ENCODE measurements around the gene GRK2.

GRK2 gene

GRCh38 chr11:67283481-67283963, 17.2 kb downstream of the GRK2 start:
- DNase-seq, result peak; percentile 92

- no peak for DNase-seq
Measured at GRCh38 chr11:67284811-67285540, 18.7 kb downstream of the GRK2 start.

- no peak for DNase-seq
Measured at GRCh38 chr11:67285541-67286498, 19.5 kb downstream of the GRK2 start.

- DNase-seq, result peak; percentile 37
Measured at GRCh38 chr11:67286621-67287333, 20.5 kb downstream of the GRK2 start.

- peak; percentile 40 for DNase-seq
Measured at GRCh38 chr11:67287355-67288197, 21.3 kb downstream of the GRK2 start.

- DNase-seq, result no peak
Measured at GRCh38 chr11:67288198-67288451, 21.9 kb downstream of the GRK2 start.

- DNase-seq, result peak; percentile 93
Measured at GRCh38 chr11:67288452-67289225, 22.4 kb downstream of the GRK2 start.

- no peak for DNase-seq
Measured at GRCh38 chr11:67289226-67289650, 23.0 kb downstream of the GRK2 start, which contains the start of gene ANKRD13D. Gene ANKRD13D (plus strand): TSS chr11:67289303. CDS start chr11:67289461, 158 bp downstream.

GRCh38 chr11:67289651-67290479, 23.6 kb downstream of the GRK2 start:
- peak; percentile 16 for DNase-seq

- DNase-seq, result peak; percentile 21
Measured at GRCh38 chr11:67290801-67291200, 24.5 kb downstream of the GRK2 start.

GRCh38 chr11:67291481-67292381, 25.5 kb downstream of the GRK2 start:
- DNase-seq, result no peak

GRCh38 chr11:67292671-67293070, 26.4 kb downstream of the GRK2 start:
- DNase-seq, result no peak

- no peak for DNase-seq
Measured at GRCh38 chr11:67293090-67293489, 26.8 kb downstream of the GRK2 start.

- DNase-seq, result no peak
Measured at GRCh38 chr11:67295846-67296245, 29.6 kb downstream of the GRK2 start.

GRCh38 chr11:67298786-67299185, 32.5 kb downstream of the GRK2 start:
- no peak for DNase-seq

- no peak for DNase-seq
Measured at GRCh38 chr11:67299471-67300191, 33.4 kb downstream of the GRK2 start.

GRCh38 chr11:67300256-67300755, 34.0 kb downstream of the GRK2 start:
- no peak for DNase-seq

- DNase-seq, result no peak
Measured at GRCh38 chr11:67300756-67301312, 34.6 kb downstream of the GRK2 start.
